Activated naive CD4-positive, alpha-beta T cell treated with anti-CD3 and anti-CD28 coated beads, Interleukin-2, amount 10 ng/mL, durations not matched to agents 5 hours and 36 hours (primary cell): ENCODE data around the gene PRKAA1. TPM values are rescaled to one million over a fixed set of nuclear protein-coding genes. Genes with fewer than 3 reads are reported as not detected.

Experiments used
- total RNA-seq, 2 experiments: library from RNA; stranded (reverse); gene quantifications; one replicate each; pipeline ENCODE4 v1.2.3, GENCODE V29; 2021

The PRKAA1 gene
- 10 to 100 TPM; 73.9 to 76.3 TPM for total RNA-seq

GRCh38 chr5:40798012-40798800 lies at the start of gene PRKAA1:
Gene PRKAA1 (minus strand): TSS chr5:40798374. CDS start chr5:40798189, 185 bp downstream.

GRCh38 chr5:40841068-40841805 lies 43.1 kb upstream of the PRKAA1 start, which contains the start of gene CARD6:
Gene CARD6 (plus strand): TSS chr5:40841367. CDS start chr5:40841383, 16 bp downstream.

DNA sequence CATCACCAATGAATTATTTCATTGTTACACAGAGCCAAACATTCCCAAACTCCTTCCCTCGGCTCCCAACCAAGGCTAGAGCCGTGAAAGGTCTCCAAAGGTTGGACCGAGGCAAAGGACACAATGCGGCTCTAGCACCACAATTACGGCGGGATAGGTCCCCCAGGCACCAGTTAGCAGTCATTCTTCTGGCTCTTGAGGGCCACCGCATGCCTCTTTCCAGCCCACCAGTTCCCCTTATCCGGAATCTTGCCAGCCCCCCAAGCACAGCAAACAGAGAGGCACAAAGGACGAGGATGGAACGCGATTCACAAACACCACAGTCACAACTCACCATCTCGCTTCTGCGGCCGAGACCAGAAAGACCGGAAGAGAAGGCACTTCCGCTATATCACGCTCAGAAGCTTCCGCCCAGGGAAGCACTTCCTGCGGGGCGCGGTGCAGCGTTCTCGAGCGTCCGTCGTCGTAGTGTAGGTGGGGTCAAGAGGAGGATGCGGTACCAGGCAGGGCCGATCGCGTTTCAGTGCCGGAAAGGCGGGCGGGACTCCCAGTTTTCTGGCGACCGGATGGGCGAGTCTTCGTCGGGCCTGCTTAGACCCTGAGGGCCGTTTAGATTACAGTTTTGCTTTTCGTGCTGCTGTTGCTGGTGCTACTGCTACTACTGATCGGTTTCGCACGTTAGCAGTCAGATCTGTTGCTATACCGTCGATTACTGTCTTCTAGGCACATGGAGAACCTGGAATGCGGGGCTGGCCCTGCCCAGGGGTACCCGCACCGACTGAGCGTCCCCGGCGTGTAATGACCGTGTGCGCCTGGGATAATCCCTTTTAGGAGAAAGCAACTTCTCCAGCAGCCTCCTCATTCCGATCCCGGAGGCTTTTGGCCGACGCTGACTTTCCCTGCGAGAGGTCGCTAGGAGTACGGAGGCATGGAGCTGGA lies 36.9 kb upstream of the PRKAA1 start, which contains the start of gene RPL37:
TSS of gene RPL37 (minus strand) at position 374 of the 939 bp plus-strand sequence. CDS start at position 337, 37 bp downstream.

DNA sequence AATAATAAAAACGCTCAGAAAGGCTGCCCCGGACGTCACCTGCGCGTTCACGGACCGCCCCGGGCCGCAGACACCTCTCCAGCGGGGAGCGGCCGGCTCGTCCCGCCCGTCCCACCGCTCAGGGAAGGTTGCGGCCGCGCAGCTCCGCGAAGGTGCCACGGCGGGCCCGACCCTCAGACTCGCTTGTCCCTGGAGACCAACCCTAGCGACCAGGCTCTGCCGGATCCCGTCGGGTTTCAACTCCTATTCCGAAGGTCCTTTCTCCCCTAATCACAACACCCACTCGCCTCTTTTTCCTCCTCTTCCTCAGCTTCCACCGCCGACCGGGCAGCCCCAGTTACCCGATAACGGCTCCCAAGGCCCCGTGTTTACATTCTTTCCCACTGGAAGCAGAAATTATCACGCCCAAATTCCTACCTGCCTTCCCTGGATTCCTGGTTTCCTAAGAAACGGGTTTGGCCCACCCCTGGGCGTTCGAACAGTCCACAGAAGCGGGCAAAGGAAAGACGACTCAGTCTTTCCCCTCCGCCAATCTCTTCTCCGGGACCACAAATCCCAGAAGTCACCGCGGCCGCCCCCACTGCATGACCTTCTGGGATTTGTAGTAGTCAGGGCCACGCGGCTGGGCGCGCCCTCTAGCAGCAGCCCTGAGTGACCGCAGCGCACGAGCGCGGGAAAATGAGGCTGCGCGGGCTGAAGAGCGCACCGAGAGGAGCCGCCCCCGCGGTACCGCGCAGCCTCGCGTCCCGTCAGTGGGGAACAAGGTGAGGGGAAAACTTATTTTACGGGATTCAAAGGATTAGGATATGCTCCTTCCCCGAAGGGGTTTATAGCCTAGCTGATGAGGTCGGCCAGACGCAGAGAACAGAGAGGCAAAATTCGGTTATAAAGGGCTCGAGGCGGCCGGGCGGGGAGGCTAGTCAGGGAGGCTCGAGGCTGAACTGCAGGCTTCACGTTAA lies 42.5 kb downstream of the PRKAA1 start, which contains the start of gene TTC33:
TSS of gene TTC33 (minus strand) at position 555 of the 959 bp plus-strand sequence. CDS start 8,943 bp downstream, outside the sequence.

Other genes starting within 250 kb of the PRKAA1 start
- gene PTGER4, start 118.5 kb downstream of the PRKAA1 start, total RNA-seq: 10 to 100 TPM; 42.9 to 46.9 TPM
- 10 to 100 TPM; 15.4 to 17.5 TPM for gene TTC33, start 42.4 kb downstream of the PRKAA1 start, total RNA-seq
- 1,000 to 10,000 TPM; 2,348 to 2,413 TPM for gene RPL37, start 36.8 kb upstream of the PRKAA1 start, total RNA-seq
- gene CARD6, start 43.0 kb upstream of the PRKAA1 start, total RNA-seq: 1 to 10 TPM; 4.3 TPM
- gene C7, start 111.1 kb upstream of the PRKAA1 start, total RNA-seq: not detected